ENCODE measurements around the gene PPP1R1C. TPM values are rescaled to one million over a fixed set of nuclear protein-coding genes. Genes with fewer than 3 reads are reported as not detected.

PPP1R1C gene
- total RNA-seq, 1 experiment from 2014 or later, result 4.0 TPM

GRCh38 chr2:182031956-182032355 is 46.3 kb downstream of the PPP1R1C start:
- Mint-ChIP-seq H3K4me3 (no peak overlapping the region; a peak in 1 of 5 replicates), H3K27me3 (ENCODE audit: low read depth) (peaks cover 5% of the 10 kb centered on the region), H3K27ac (no peak overlapping the region), H3K36me3 (ENCODE audit: insufficient read depth in 1 of 3, low read depth in 3 of 3) (no peaks in the 10 kb centered on the region), H3K9me3 (no peaks in the 10 kb centered on the region; a peak in 1 of 5 replicates), H3K4me1 (no peaks in the 10 kb centered on the region)
- no CpG with 5 or more reads among the region's 2 CpGs for WGBS (ENCODE audit: extremely low coverage, insufficient read length, low lambda C conversion rate)
- no peaks in the 10 kb centered on the region for H3K4me1 ChIP-seq (ENCODE audit: insufficient read depth, low read length)
- H3T11ph ChIP-seq (ENCODE audit: low read length), result no peak overlapping the region
- TF ChIP-seq, protein P1, sequence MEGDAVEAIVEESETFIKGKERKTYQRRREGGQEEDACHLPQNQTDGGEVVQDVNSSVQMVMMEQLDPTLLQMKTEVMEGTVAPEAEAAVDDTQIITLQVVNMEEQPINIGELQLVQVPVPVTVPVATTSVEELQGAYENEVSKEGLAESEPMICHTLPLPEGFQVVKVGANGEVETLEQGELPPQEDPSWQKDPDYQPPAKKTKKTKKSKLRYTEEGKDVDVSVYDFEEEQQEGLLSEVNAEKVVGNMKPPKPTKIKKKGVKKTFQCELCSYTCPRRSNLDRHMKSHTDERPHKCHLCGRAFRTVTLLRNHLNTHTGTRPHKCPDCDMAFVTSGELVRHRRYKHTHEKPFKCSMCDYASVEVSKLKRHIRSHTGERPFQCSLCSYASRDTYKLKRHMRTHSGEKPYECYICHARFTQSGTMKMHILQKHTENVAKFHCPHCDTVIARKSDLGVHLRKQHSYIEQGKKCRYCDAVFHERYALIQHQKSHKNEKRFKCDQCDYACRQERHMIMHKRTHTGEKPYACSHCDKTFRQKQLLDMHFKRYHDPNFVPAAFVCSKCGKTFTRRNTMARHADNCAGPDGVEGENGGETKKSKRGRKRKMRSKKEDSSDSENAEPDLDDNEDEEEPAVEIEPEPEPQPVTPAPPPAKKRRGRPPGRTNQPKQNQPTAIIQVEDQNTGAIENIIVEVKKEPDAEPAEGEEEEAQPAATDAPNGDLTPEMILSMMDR (conservative IDR thresholded peaks at IDR 0.05), result no peak
- H4K8ac ChIP-seq (replicated peaks; ENCODE audit: insufficient read length, low read depth, low read length), result no peak overlapping the region
- no peaks in the 10 kb centered on the region for H4K20me1 ChIP-seq (ENCODE audit: control insufficient read depth, insufficient read depth, insufficient read length)
- H3K56ac ChIP-seq (ENCODE audit: insufficient read length, low read depth, low read length), result no peak overlapping the region
- H2BK120ac ChIP-seq (ENCODE audit: low read depth, low read length, poor library complexity, severe bottlenecking), result no peak overlapping the region
- H3K4ac ChIP-seq (ENCODE audit: low read depth, low read length), result no peak overlapping the region
- no peak overlapping the region for H3K4me2 ChIP-seq (ENCODE audit: insufficient read depth, insufficient read length, low read length)
- H4K5ac ChIP-seq (ENCODE audit: insufficient read length, low read depth, low read length), result no peak overlapping the region
- H3K27ac ChIP-seq (ENCODE audit: insufficient read length, low read depth, low read length), result no peak overlapping the region
- no peak overlapping the region for H3K18ac ChIP-seq (ENCODE audit: insufficient read length, low read depth, low read length)
- DNase-seq, result no peak
- H2BK5ac ChIP-seq (ENCODE audit: insufficient read length, low read length), result no peak overlapping the region
- H3K27me3 ChIP-seq (ENCODE audit: insufficient read depth, low read length), result no peaks in the 10 kb centered on the region
- no peak overlapping the region for H2BK12ac ChIP-seq (ENCODE audit: insufficient read length, low read depth, low read length)
- H3K79me2 ChIP-seq (ENCODE audit: insufficient read depth, low read length), result no peaks in the 10 kb centered on the region
- no peak overlapping the region for H3K23ac ChIP-seq (ENCODE audit: insufficient read length, low read depth, low read length)
- no peak overlapping the region for H3K14ac ChIP-seq (ENCODE audit: insufficient read depth, low read length)
- no peaks in the 10 kb centered on the region for H3K9me3 ChIP-seq (ENCODE audit: control insufficient read depth, low read depth, low read length)
- no peaks in the 10 kb centered on the region for H3K79me1 ChIP-seq (ENCODE audit: insufficient read depth, low read depth, low read length, poor library complexity, severe bottlenecking)
- no peak overlapping the region for H2BK20ac ChIP-seq (ENCODE audit: low read depth, low read length, poor library complexity, severe bottlenecking)
- no peak overlapping the region for H3K9ac ChIP-seq (ENCODE audit: extremely low read depth, insufficient read length, low read length)
- no peaks in the 10 kb centered on the region for H3K23me2 ChIP-seq (ENCODE audit: insufficient read length, low read depth, low read length, poor library complexity, severe bottlenecking)
- H4K91ac ChIP-seq (ENCODE audit: insufficient read length, low read depth, low read length), result no peak overlapping the region
- no peak overlapping the region for H2AK5ac ChIP-seq (ENCODE audit: insufficient read length, low read length)
- no peak overlapping the region for H2AFZ ChIP-seq (ENCODE audit: low read length)
- H2BK15ac ChIP-seq (ENCODE audit: low read depth, low read length), result no peak overlapping the region
